GM12891 (cell line): ENCODE data around the gene LTBP2.

Experiments used
- DNase-seq: peaks from one replicate; pipeline ENCODE4 v3.0.0; 2011; ENCODE audit warnings: low spot score; ENCODE audit not compliant: insufficient read length
- FAIRE-seq: peaks from 2 replicates; lab custom pipeline; 2011; peaks lifted over from hg19 to GRCh38; lab: Jason Lieb, UNC
- PAX5 ChIP-seq: IDR thresholded peaks from 2 replicates; pipeline ENCODE4 v1.6.1; 2011; ENCODE audit warnings: low read length, moderate library complexity, mild to moderate bottlenecking; ENCODE audit not compliant: insufficient read depth, severe bottlenecking
- POLR2A ChIP-seq: IDR thresholded peaks from 2 replicates; pipeline ENCODE4 v1.6.1; 2011; ENCODE audit warnings: low read depth, low read length, control low read depth
- POLR2AphosphoS5 ChIP-seq: IDR thresholded peaks from 2 replicates; pipeline ENCODE4 v1.6.1; 2011; ENCODE audit warnings: low read depth, low read length, control low read depth
- POU2F2 ChIP-seq: IDR thresholded peaks from 2 replicates; pipeline ENCODE4 v1.6.1; 2011; ENCODE audit warnings: low read depth, mild to moderate bottlenecking, control low read depth, low read length, moderate library complexity
- SPI1 ChIP-seq: IDR thresholded peaks from 2 replicates; pipeline ENCODE4 v1.6.1; 2011; ENCODE audit warnings: low read depth, low read length, control low read depth
- TAF1 ChIP-seq: IDR thresholded peaks from 2 replicates; pipeline ENCODE4 v1.6.1; 2011; ENCODE audit warnings: low read depth, low read length, control low read depth

The LTBP2 gene

GRCh38 chr14:74510223-74510931, 101.7 kb downstream of the LTBP2 start:
- FAIRE-seq (no peak), DNase-seq (no peak)
- no peak for TF ChIP-seq POU2F2
- TF ChIP-seq PAX5 = no peak
- TF ChIP-seq POLR2AphosphoS5 = no peak
- TF ChIP-seq SPI1 = no peak
- TF ChIP-seq POLR2A = no peak
- no peak for TF ChIP-seq TAF1

GRCh38 chr14:74509587-74510222, 102.3 kb downstream of the LTBP2 start:
- FAIRE-seq (no peak), DNase-seq (no peak)
- TF ChIP-seq POLR2AphosphoS5 = no peak

- no peak for DNase-seq
Measured at GRCh38 chr14:74508844-74509428, 103.1 kb downstream of the LTBP2 start.

GRCh38 chr14:74508292-74508731, 103.7 kb downstream of the LTBP2 start:
- DNase-seq (no peak), FAIRE-seq (no peak)
- TF ChIP-seq PAX5 (no peak), SPI1 (no peak), POU2F2 (no peak), POLR2A (no peak), POLR2AphosphoS5 (no peak), TAF1 (no peak)

More at GRCh38 chr14:74508844-74509428, 103.1 kb downstream of the LTBP2 start:
- FAIRE-seq = no peak
- TF ChIP-seq POLR2A (no peak), TAF1 (no peak), POLR2AphosphoS5 (no peak), POU2F2 (no peak), PAX5 (no peak), SPI1 (no peak)

GRCh38 chr14:74507840-74508239, 104.2 kb downstream of the LTBP2 start:
- DNase-seq = no peak
- FAIRE-seq = no peak
- TF ChIP-seq TAF1 (no peak), POU2F2 (no peak), SPI1 (no peak), PAX5 (no peak), POLR2A (no peak), POLR2AphosphoS5 (no peak)

GRCh38 chr14:74507085-74507484, 105.0 kb downstream of the LTBP2 start:
- TF ChIP-seq POU2F2 = no peak
- no peak for TF ChIP-seq POLR2AphosphoS5
- no peak for FAIRE-seq
- DNase-seq = no peak

- FAIRE-seq = no peak
- TF ChIP-seq POU2F2 (no peak), TAF1 (no peak), PAX5 (no peak), POLR2A (no peak), POLR2AphosphoS5 (no peak), SPI1 (no peak)
Measured at GRCh38 chr14:74506411-74506851, 105.6 kb downstream of the LTBP2 start.

GRCh38 chr14:74505831-74506230, 106.2 kb downstream of the LTBP2 start:
- TF ChIP-seq PAX5 (no peak), POLR2AphosphoS5 (no peak), SPI1 (no peak), POU2F2 (no peak), POLR2A (no peak), TAF1 (no peak)
- DNase-seq (no peak), FAIRE-seq (no peak)

More at GRCh38 chr14:74506411-74506851, 105.6 kb downstream of the LTBP2 start:
- DNase-seq = no peak

GRCh38 chr14:74504874-74505720, 106.9 kb downstream of the LTBP2 start:
- TF ChIP-seq PAX5 (no peak), POLR2A (no peak), POU2F2 (no peak), POLR2AphosphoS5 (no peak), SPI1 (no peak), TAF1 (no peak)
- DNase-seq (no peak), FAIRE-seq (no peak)

- TF ChIP-seq PAX5 = no peak
- no peak for TF ChIP-seq SPI1
- no peak for TF ChIP-seq POLR2A
- no peak for TF ChIP-seq TAF1
- TF ChIP-seq POLR2AphosphoS5 = no peak
- TF ChIP-seq POU2F2 = no peak
- no peak for DNase-seq
- FAIRE-seq = no peak
Measured at GRCh38 chr14:74504412-74504811, 107.6 kb downstream of the LTBP2 start.
